ENCODE results near the gene MYMX. TPM values are rescaled to one million over a fixed set of nuclear protein-coding genes. Genes with fewer than 3 reads are reported as not detected.

Gene MYMX
- polyA plus RNA-seq, 1 donor = 20.5 TPM

- DNase-seq = peak; percentile 74
Observed at GRCh38 chr6:44234101-44235025, 17.6 kb downstream of the MYMX start.

- no peak for DNase-seq
Observed at GRCh38 chr6:44235269-44235668, 18.5 kb downstream of the MYMX start.

GRCh38 chr6:44235891-44236516 is 19.3 kb downstream of the MYMX start:
- DNase-seq = no peak

GRCh38 chr6:44237021-44237812 is 20.5 kb downstream of the MYMX start:
- DNase-seq = peak; percentile 81

GRCh38 chr6:44237813-44238433 is 21.2 kb downstream of the MYMX start:
- peak; percentile 85 for DNase-seq

GRCh38 chr6:44238687-44239350 is 22.1 kb downstream of the MYMX start:
- no peak for DNase-seq

GRCh38 chr6:44243345-44243744 is 26.6 kb downstream of the MYMX start:
- no peak for DNase-seq

- DNase-seq = no peak
Observed at GRCh38 chr6:44245391-44245911, 28.7 kb downstream of the MYMX start.

- peak; percentile 90 for DNase-seq
Observed at GRCh38 chr6:44245912-44246662, 29.4 kb downstream of the MYMX start.

- DNase-seq = peak; percentile 94
Observed at GRCh38 chr6:44246663-44247337, 30.1 kb downstream of the MYMX start, which contains the start of gene HSP90AB1. Gene HSP90AB1 (plus strand): TSS chr6:44247101. CDS start chr6:44248630, 1,529 bp downstream.

- DNase-seq = peak; percentile 69
Observed at GRCh38 chr6:44247338-44248302, 30.9 kb downstream of the MYMX start.

GRCh38 chr6:44248579-44248978 is 31.9 kb downstream of the MYMX start:
- no peak for DNase-seq

- no peak for DNase-seq
Observed at GRCh38 chr6:44249082-44249748, 32.5 kb downstream of the MYMX start.

GRCh38 chr6:44250067-44250717 is 33.5 kb downstream of the MYMX start:
- DNase-seq = no peak

GRCh38 chr6:44250718-44251123 is 34.0 kb downstream of the MYMX start:
- no peak for DNase-seq

- DNase-seq = no peak
Observed at GRCh38 chr6:44251576-44252524, 35.1 kb downstream of the MYMX start.
